G401.6 (cell line): ENCODE measurements around the gene TRMT61A.

Source experiments
- FAIRE-seq: peaks from 2 replicates; lab custom pipeline; 2012; peaks lifted over from hg19 to GRCh38; lab: Jason Lieb, UNC

Gene TRMT61A

GRCh38 chr14:103535891-103536565 lies 7.0 kb downstream of the TRMT61A start:
- no peak for FAIRE-seq

GRCh38 chr14:103536693-103537092 lies 7.7 kb downstream of the TRMT61A start:
- no peak for FAIRE-seq

- no peak for FAIRE-seq
Observed at GRCh38 chr14:103537175-103537990, 8.4 kb downstream of the TRMT61A start.

GRCh38 chr14:103538291-103539055 lies 9.5 kb downstream of the TRMT61A start:
- FAIRE-seq = no peak

- FAIRE-seq = no peak
Observed at GRCh38 chr14:103539056-103539825, 10.2 kb downstream of the TRMT61A start.

GRCh38 chr14:103540821-103541708 lies 12.1 kb downstream of the TRMT61A start:
- FAIRE-seq = no peak

- no peak for FAIRE-seq
Observed at GRCh38 chr14:103541709-103542604, 13.0 kb downstream of the TRMT61A start.

- no peak for FAIRE-seq
Observed at GRCh38 chr14:103542605-103543088, 13.7 kb downstream of the TRMT61A start.

- no peak for FAIRE-seq
Observed at GRCh38 chr14:103543140-103543539, 14.1 kb downstream of the TRMT61A start.

- no peak for FAIRE-seq
Observed at GRCh38 chr14:103543721-103544387, 14.9 kb downstream of the TRMT61A start.

GRCh38 chr14:103544388-103545218 lies 15.6 kb downstream of the TRMT61A start:
- FAIRE-seq = no peak

GRCh38 chr14:103545219-103545914 lies 16.4 kb downstream of the TRMT61A start:
- FAIRE-seq = no peak

GRCh38 chr14:103545915-103546651 lies 17.1 kb downstream of the TRMT61A start:
- FAIRE-seq = no peak

GRCh38 chr14:103546652-103547454 lies 17.9 kb downstream of the TRMT61A start:
- FAIRE-seq = no peak

GRCh38 chr14:103547455-103547940 lies 18.5 kb downstream of the TRMT61A start:
- FAIRE-seq = no peak

GRCh38 chr14:103547941-103548462 lies 19.0 kb downstream of the TRMT61A start:
- no peak for FAIRE-seq
